PFSK-1 (cell line): Measurements from ENCODE around the gene CEP152.

Experiments
- FOXP2 ChIP-seq: optimal IDR thresholded peaks from 2 replicates; pipeline ENCODE3; 2011; ENCODE audit warnings: borderline replicate concordance, control low read depth, inconsistent platforms; ENCODE audit not compliant: insufficient read depth; ENCODE audit errors: extremely low read length, extremely low read depth
- POLR2AphosphoS5 ChIP-seq: IDR thresholded peaks from 2 replicates; pipeline ENCODE4 v1.6.1; 2012; ENCODE audit warnings: low read depth, mild to moderate bottlenecking, control low read depth, low read length, moderate library complexity
- SIN3A ChIP-seq: IDR thresholded peaks from 2 replicates; pipeline ENCODE4 v1.6.1; 2012; ENCODE audit warnings: mild to moderate bottlenecking, low read length, moderate library complexity, borderline replicate concordance; ENCODE audit not compliant: insufficient read depth
- TAF1 ChIP-seq: IDR thresholded peaks from 2 replicates; pipeline ENCODE4 v1.6.1; 2012; ENCODE audit warnings: low read length, control low read depth, borderline replicate concordance; ENCODE audit not compliant: insufficient read depth
- TF ChIP-seq, protein P1 (sequence below), 2 experiments: IDR thresholded peaks; 2 replicates each; pipeline versions ENCODE4 v1.6.1 to v1.8.0; 2011 to 2012; ENCODE audit warnings: low read depth in 2 of 2, low read length in 2 of 2, control low read depth in 1 of 2, inconsistent platforms in 1 of 2, mild to moderate bottlenecking in 1 of 2, moderate library complexity in 1 of 2; ENCODE audit not compliant: insufficient read depth in 1 of 2

DNA sequence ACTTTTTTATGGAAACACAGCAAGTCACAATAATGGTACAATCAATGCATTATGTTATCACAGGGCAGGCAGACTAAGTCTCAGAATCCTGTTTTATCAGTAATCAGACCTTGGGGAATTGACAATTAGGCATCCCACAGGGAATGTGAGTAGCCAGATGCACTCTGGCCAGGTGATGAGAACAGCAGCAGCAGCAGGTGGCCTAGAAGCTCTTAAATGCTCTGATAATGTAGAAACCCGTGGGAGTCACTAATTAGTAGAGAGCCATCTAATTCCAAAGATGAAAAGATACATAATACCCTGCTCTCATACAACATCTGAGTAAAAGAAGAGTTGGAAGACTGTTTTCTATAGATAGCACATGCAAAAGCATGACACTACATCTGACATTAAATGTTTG, 12.6 kb downstream of the CEP152 start:
- TF ChIP-seq POLR2AphosphoS5 = no peak
- TF ChIP-seq SIN3A = no peak
- TF ChIP-seq TAF1 = no peak
- TF ChIP-seq, protein P1, sequence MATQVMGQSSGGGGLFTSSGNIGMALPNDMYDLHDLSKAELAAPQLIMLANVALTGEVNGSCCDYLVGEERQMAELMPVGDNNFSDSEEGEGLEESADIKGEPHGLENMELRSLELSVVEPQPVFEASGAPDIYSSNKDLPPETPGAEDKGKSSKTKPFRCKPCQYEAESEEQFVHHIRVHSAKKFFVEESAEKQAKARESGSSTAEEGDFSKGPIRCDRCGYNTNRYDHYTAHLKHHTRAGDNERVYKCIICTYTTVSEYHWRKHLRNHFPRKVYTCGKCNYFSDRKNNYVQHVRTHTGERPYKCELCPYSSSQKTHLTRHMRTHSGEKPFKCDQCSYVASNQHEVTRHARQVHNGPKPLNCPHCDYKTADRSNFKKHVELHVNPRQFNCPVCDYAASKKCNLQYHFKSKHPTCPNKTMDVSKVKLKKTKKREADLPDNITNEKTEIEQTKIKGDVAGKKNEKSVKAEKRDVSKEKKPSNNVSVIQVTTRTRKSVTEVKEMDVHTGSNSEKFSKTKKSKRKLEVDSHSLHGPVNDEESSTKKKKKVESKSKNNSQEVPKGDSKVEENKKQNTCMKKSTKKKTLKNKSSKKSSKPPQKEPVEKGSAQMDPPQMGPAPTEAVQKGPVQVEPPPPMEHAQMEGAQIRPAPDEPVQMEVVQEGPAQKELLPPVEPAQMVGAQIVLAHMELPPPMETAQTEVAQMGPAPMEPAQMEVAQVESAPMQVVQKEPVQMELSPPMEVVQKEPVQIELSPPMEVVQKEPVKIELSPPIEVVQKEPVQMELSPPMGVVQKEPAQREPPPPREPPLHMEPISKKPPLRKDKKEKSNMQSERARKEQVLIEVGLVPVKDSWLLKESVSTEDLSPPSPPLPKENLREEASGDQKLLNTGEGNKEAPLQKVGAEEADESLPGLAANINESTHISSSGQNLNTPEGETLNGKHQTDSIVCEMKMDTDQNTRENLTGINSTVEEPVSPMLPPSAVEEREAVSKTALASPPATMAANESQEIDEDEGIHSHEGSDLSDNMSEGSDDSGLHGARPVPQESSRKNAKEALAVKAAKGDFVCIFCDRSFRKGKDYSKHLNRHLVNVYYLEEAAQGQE (IDR thresholded peaks at IDR 0.05; ENCODE audit: insufficient read depth in 1 of 2, low read depth in 2 of 2, low read length in 2 of 2) = no peak
- TF ChIP-seq FOXP2 = no peak
